SK-N-SH (cell line): ENCODE measurements around the gene SRMS. TPM values are rescaled to one million over a fixed set of nuclear protein-coding genes. Genes with fewer than 3 reads are reported as not detected.

ENCODE experiments used
- CTCF ChIA-PET: fragments of 300-600, 350-600 bp; formaldehyde crosslinking; extraction: SDS; loops from one replicate; lab custom pipeline; 2021; lab: Yijun Ruan, JAX
- POLR2A ChIA-PET: fragments of 350-600 bp; sonication (Branson Sonifier 250); formaldehyde crosslinking; extraction: SDS; loops from one replicate; lab custom pipeline; 2020; ENCODE audit warnings: antibody characterized with exemption, inconsistent platforms; lab: Yijun Ruan, JAX
- DNase-seq: peaks from one replicate; pipeline ENCODE4 v3.0.0; 2012
- H2AFZ ChIP-seq: fragments of 200-600 bp; sonication (generic); 2 replicates; pipeline ENCODE4 v1.8.1; 2016; ENCODE audit warnings: antibody characterized with exemption, mild to moderate bottlenecking, low read depth
- H3F3A ChIP-seq: fragments of 200-600 bp; sonication (generic); replicated peaks from 2 replicates; pipeline ENCODE3; 2016; ENCODE audit warnings: antibody characterized with exemption, mild to moderate bottlenecking; ENCODE audit not compliant: insufficient read depth
- H3K27ac ChIP-seq, 2 experiments: fragments of 200-500 bp in 1 of 2; fragments of 200-600 bp in 1 of 2; sonication (Bioruptor generic) in 1 of 2; sonication (generic), shearing (Covaris generic) in 1 of 2; 2 replicates each; pipeline versions ENCODE4 v1.5.1 to v1.6.1; 2014 to 2016; ENCODE audit warnings: low read depth in 2 of 2, inconsistent platforms in 1 of 2, low read length in 1 of 2, mild to moderate bottlenecking in 1 of 2, mixed read lengths in 1 of 2
- H3K27me3 ChIP-seq: fragments of 200-600 bp; sonication (generic), shearing (Covaris generic); 2 replicates; pipeline ENCODE4 v1.6.1; 2016; ENCODE audit warnings: mixed run types; ENCODE audit not compliant: insufficient read depth
- H3K36me3 ChIP-seq, 2 experiments: fragments of 200-500 bp in 1 of 2; fragments of 200-600 bp in 1 of 2; sonication (Bioruptor generic) in 1 of 2; sonication (generic) in 1 of 2; replicated peaks in 1 of 2; 2 replicates each; pipeline versions ENCODE3 to v1.5.1; 2014 to 2016; ENCODE audit warnings: low read length in 1 of 2, mild to moderate bottlenecking in 1 of 2; ENCODE audit not compliant: insufficient read depth in 2 of 2, control insufficient read depth in 1 of 2
- H3K4me1 ChIP-seq, 2 experiments: fragments of 200-500 bp in 1 of 2; fragments of 200-600 bp in 1 of 2; sonication (Bioruptor generic) in 1 of 2; sonication (generic), shearing (Covaris generic) in 1 of 2; 2 replicates each; pipeline versions ENCODE4 v1.5.1 to v1.6.1; 2014 to 2016; ENCODE audit warnings: low read depth in 1 of 2, low read length in 1 of 2, mixed run types in 1 of 2; ENCODE audit not compliant: insufficient read depth in 2 of 2, control insufficient read depth in 1 of 2
- H3K4me2 ChIP-seq: fragments of 200-600 bp; sonication (generic), shearing (Covaris generic); 2 replicates; pipeline ENCODE4 v1.6.1; 2017; ENCODE audit warnings: mixed run types
- H3K4me3 ChIP-seq, 2 experiments: fragments of 200-500 bp in 1 of 2; fragments of 200-600 bp in 1 of 2; sonication (Bioruptor generic) in 1 of 2; sonication (generic), shearing (Covaris generic) in 1 of 2; 2 replicates each; pipeline versions ENCODE4 v1.5.1 to v1.8.1; 2014 to 2016; ENCODE audit warnings: low read depth in 2 of 2, inconsistent platforms in 1 of 2, low read length in 1 of 2, mild to moderate bottlenecking in 1 of 2, mixed read lengths in 1 of 2, moderate library complexity in 1 of 2
- H3K79me2 ChIP-seq: fragments of 200-600 bp; sonication (generic); 2 replicates; pipeline ENCODE4 v1.8.1; 2017; ENCODE audit warnings: mild to moderate bottlenecking; ENCODE audit not compliant: insufficient read depth
- H3K9ac ChIP-seq: fragments of 200-600 bp; sonication (generic); 2 replicates; pipeline ENCODE4 v1.6.1; 2017; ENCODE audit warnings: mixed run types
- H3K9me2 ChIP-seq: fragments of 200-600 bp; sonication (generic); 2 replicates; pipeline ENCODE4 v1.6.1; 2017; ENCODE audit warnings: mixed run types
- H3K9me3 ChIP-seq: fragments of 200-600 bp; sonication (generic); 2 replicates; pipeline ENCODE4 v1.6.1; 2017; ENCODE audit warnings: mixed run types, mild to moderate bottlenecking, moderate library complexity
- H4K20me1 ChIP-seq: fragments of 200-600 bp; sonication (generic); 2 replicates; pipeline ENCODE4 v1.6.1; 2017; ENCODE audit warnings: mild to moderate bottlenecking, mixed run types; ENCODE audit not compliant: insufficient read depth
- CHD2 ChIP-seq: fragments of 150-350 bp; IDR thresholded peaks from 2 replicates; pipeline ENCODE4 v1.6.1; 2018; ENCODE audit warnings: low read length; ENCODE audit not compliant: partially characterized antibody
- EP300 ChIP-seq, 2 experiments: IDR thresholded peaks; 2 replicates each; pipeline versions ENCODE4 v1.4.0 to v1.6.1; 2012; ENCODE audit warnings: borderline replicate concordance in 1 of 2, low read depth in 1 of 2, low read length in 1 of 2
- FOXM1 ChIP-seq: IDR thresholded peaks from 2 replicates; pipeline ENCODE4 v1.4.0; 2012; ENCODE audit warnings: low read depth, mild to moderate bottlenecking
- MAX ChIP-seq: IDR thresholded peaks from 2 replicates; pipeline ENCODE4 v1.4.0; 2012; ENCODE audit warnings: low read depth
- MEF2A ChIP-seq: IDR thresholded peaks from 2 replicates; pipeline ENCODE4 v1.4.0; 2012; ENCODE audit warnings: low read depth, borderline replicate concordance
- NRF1 ChIP-seq: IDR thresholded peaks from 2 replicates; pipeline ENCODE4 v1.6.1; 2012; ENCODE audit warnings: low read depth, mild to moderate bottlenecking, low read length
- PBX3 ChIP-seq: IDR thresholded peaks from 2 replicates; pipeline ENCODE4; 2012
- RAD21 ChIP-seq: IDR thresholded peaks from 2 replicates; pipeline ENCODE4 v1.6.1; 2012; ENCODE audit warnings: mild to moderate bottlenecking, low read length
- RCOR1 ChIP-seq: fragments of 150-350 bp; IDR thresholded peaks from 2 replicates; pipeline ENCODE4 v1.6.1; 2017; ENCODE audit warnings: antibody characterized with exemption, low read length
- RFX5 ChIP-seq: IDR thresholded peaks from 2 replicates; pipeline ENCODE4 v1.6.1; 2012; ENCODE audit warnings: mild to moderate bottlenecking, improper control_type of control experiment, low read length
- RXRA ChIP-seq: IDR thresholded peaks from 2 replicates; pipeline ENCODE4 v1.4.0; 2012; ENCODE audit warnings: low read depth, mild to moderate bottlenecking, borderline replicate concordance
- SIN3A ChIP-seq: IDR thresholded peaks from 2 replicates; pipeline ENCODE4 v1.6.1; 2012; ENCODE audit warnings: low read depth, mild to moderate bottlenecking, low read length, moderate library complexity, borderline replicate concordance
- SMC3 ChIP-seq: IDR thresholded peaks from 2 replicates; pipeline ENCODE4 v1.6.1; 2012; ENCODE audit warnings: low read depth, low read length, improper control_type of control experiment
- WGBS: methylation state at CpG from one replicate; pipeline ENCODE4 v1.1.6; 2017; ENCODE audit warnings: low lambda C conversion rate; 5-methylcytosine and 5-hydroxymethylcytosine counted together
- polyA plus RNA-seq, 3 experiments: library from polyadenylated mRNA; depleted of rRNA; stranded (reverse); fragments of >200 nt; gene quantifications; 2 replicates each; pipeline ENCODE4 v1.2.3, GENCODE V29; 2012
- TF ChIP-seq, protein P1 (sequence below): IDR thresholded peaks from 2 replicates; pipeline ENCODE4 v1.6.1; 2012; ENCODE audit warnings: mild to moderate bottlenecking, low read depth, low read length, moderate library complexity

Gene SRMS
- polyA plus RNA-seq, 1 of the 3 experiments (the other 2 are of a cell fraction), result not detected

DNA sequence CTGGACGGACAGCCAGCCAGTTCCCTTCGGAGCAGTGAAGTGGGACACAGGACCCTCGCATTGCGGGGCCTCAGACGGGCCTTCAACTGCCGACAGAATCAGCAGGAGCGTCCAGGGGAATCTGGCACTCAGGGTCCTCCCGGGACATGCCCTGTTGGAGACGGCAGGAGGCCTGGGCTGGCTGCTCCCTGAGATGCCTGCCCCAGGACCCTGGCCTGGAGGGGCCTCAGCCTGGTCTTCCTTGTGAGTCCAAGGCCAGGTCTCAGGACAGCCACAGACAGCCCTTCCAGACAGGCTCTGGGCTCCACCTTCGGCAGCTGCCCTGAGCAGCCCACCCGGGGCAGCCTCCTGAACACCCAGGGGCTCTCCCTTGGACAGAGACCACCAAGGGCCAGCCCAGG, 41.1 kb upstream of the SRMS start:
- 95% methylated on average over 8 of the region's 11 CpGs for WGBS
- H3K79me2 ChIP-seq, result no peaks in the 10 kb centered on the region
- POLR2A ChIA-PET, result interaction anchor here (1.1 kb wide), 1 partner anchor 9 kb away, joined by 3 read pairs; no protein-coding TSS in a partner anchor
- no peaks in the 10 kb centered on the region for H4K20me1 ChIP-seq
- no peaks in the 10 kb centered on the region for H3K27me3 ChIP-seq
- no peak overlapping the region for H3K9ac ChIP-seq
- H2AFZ ChIP-seq, result no peak overlapping the region
- peaks cover 0 to 16% of the 10 kb centered on the region in 2 experiments for H3K36me3 ChIP-seq
- H3K4me3 ChIP-seq, result no peak overlapping the region
- no peaks in the 10 kb centered on the region for H3K9me3 ChIP-seq
- DNase-seq, result no peak
- no peaks in the 10 kb centered on the region for H3K9me2 ChIP-seq
- TF ChIP-seq MEF2A (no peak), MAX (no peak), RXRA (no peak), RFX5 (no peak), RCOR1 (no peak), SMC3 (no peak), NRF1 (no peak), CHD2 (no peak), SIN3A (no peak), RAD21 (no peak), EP300 (IDR thresholded peaks at IDR 0.05; ENCODE audit: borderline replicate concordance in 1 of 2, low read depth in 1 of 2, low read length in 1 of 2) (no peak), FOXM1 (no peak), PBX3 (no peak)
- TF ChIP-seq, protein P1, sequence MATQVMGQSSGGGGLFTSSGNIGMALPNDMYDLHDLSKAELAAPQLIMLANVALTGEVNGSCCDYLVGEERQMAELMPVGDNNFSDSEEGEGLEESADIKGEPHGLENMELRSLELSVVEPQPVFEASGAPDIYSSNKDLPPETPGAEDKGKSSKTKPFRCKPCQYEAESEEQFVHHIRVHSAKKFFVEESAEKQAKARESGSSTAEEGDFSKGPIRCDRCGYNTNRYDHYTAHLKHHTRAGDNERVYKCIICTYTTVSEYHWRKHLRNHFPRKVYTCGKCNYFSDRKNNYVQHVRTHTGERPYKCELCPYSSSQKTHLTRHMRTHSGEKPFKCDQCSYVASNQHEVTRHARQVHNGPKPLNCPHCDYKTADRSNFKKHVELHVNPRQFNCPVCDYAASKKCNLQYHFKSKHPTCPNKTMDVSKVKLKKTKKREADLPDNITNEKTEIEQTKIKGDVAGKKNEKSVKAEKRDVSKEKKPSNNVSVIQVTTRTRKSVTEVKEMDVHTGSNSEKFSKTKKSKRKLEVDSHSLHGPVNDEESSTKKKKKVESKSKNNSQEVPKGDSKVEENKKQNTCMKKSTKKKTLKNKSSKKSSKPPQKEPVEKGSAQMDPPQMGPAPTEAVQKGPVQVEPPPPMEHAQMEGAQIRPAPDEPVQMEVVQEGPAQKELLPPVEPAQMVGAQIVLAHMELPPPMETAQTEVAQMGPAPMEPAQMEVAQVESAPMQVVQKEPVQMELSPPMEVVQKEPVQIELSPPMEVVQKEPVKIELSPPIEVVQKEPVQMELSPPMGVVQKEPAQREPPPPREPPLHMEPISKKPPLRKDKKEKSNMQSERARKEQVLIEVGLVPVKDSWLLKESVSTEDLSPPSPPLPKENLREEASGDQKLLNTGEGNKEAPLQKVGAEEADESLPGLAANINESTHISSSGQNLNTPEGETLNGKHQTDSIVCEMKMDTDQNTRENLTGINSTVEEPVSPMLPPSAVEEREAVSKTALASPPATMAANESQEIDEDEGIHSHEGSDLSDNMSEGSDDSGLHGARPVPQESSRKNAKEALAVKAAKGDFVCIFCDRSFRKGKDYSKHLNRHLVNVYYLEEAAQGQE, result no peak
- H3K4me2 ChIP-seq, result no peak overlapping the region
- no peaks in the 10 kb centered on the region for H3K4me1 ChIP-seq
- no peak overlapping the region for H3K27ac ChIP-seq
- no peaks in the 10 kb centered on the region for H3F3A ChIP-seq
- CTCF ChIA-PET, result interaction anchor here (0.6 kb wide), 1 partner anchor 385 kb away, joined by 3 read pairs; no protein-coding TSS in a partner anchor
